Stimulated activated CD8-positive, alpha-beta memory T cell treated with anti-CD3 and anti-CD28 coated beads, Interleukin-4, amount 100 ng/mL, for 4 hours (primary cell): Measurements from ENCODE around the gene USP24.

ENCODE experiments used
- DNase-seq, 2 donors: peaks; one replicate each; pipeline ENCODE4 v3.0.0-alpha.2; 2020; ENCODE audit warnings: low read depth in 2 of 2, low spot score in 1 of 2

The USP24 gene

GRCh38 chr1:55071477-55071876 lies 143.7 kb downstream of the USP24 start:
- DNase-seq: no peak

- no peak for DNase-seq
These were observed 144.6 kb downstream of the USP24 start for GRCh38 chr1:55070293-55071164.

DNA sequence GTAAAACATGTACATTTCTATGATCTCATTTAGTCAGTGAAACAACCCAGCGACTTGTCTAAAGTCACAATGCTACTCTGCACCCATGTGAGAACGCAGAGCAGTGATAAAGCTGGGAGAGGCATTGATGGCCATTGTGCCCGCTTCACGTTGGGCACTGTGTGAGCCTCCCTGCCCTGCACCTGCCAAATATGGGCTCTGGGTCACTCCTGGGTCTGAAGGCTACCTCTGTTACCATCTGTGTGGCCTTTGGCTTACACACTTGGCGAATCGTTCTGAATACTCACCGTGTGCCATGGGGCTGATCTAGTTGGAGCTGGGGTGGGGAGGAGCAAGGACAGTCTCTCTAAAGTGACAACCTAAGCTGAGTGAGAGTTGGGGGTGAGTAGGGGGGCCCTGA lies 145.9 kb downstream of the USP24 start:
- DNase-seq: no peak

DNA sequence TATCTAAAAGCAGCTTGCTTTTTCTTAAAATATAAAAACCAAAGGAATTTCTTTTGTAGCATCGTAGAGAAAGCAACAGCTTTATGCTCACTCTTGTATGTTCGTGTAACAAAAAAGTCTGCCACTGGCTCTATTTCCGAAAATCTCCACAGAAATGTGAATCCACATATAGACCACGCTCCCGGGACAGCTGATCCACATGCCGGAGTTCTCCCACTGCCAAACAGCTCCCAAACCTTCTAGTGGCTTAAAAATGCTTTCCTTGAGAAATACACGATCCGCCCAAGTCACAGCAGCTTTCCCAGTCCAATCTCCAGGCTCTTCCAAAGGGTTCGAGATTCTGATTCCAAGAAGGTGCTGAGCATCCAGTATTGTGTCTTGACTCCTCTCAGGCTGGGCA lies 146.5 kb downstream of the USP24 start:
- no peak for DNase-seq

GRCh38 chr1:55067914-55068313 lies 147.2 kb downstream of the USP24 start:
- no peak for DNase-seq

DNA sequence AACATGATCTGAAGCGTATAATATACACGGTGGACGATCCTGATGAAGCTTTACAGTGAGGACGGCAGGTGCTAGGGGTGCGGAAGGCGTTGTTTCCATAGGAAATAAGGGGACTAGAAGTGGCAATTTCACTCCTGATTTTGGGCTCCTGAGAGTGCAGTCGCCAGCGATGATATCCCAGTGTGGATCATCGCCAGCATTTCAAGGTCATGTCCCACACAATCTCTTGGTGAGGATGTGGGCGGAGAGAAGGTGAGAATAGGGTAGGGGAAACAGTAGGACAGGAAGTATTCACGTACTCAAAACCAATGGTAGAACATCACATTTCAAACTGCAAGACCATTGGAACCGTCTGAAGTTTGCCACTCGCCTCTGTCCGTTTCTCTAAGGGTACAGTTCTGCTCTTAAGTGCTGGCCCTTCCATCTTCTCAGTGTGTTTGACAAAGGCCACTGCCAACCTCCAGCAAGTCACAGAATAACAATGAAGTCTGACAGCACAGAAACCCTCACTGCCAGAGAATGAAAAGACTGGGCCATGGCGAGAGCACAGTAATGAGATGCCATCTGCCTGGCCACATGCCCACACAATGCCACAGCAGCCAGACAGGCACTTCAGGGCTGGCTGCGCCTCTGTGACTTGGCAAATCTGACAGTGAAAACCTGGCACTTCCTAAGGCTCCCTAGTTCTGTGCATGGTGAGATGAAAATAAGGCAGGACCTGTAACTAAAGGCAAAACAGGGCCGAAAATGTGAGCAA lies 148.0 kb downstream of the USP24 start:
- no peak for DNase-seq

GRCh38 chr1:55065648-55066047 lies 149.5 kb downstream of the USP24 start:
- DNase-seq: no peak

DNA sequence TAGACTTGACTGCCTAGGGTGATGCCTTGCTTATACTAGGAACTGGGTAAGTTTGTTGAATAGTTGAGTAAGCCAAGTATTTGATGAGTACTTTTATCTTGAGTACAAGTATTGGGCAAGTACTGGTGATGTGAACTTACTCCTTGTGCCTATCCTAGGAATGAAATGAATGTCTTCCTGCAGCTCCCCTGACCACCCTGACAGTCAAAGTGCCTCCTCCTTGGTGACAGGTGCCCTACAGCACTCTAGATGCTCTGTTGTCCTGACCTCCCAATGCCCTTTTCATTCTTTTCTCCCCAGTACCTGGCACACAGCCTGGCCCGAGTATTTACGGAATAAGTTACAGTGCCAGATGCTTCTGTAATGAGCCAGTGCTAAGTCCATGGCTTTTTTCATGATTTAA lies 150.3 kb downstream of the USP24 start:
- DNase-seq: no peak

GRCh38 chr1:55064071-55064581 lies 151.0 kb downstream of the USP24 start:
- no peak for DNase-seq

GRCh38 chr1:55063577-55063942 lies 151.6 kb downstream of the USP24 start:
- DNase-seq: no peak

DNA sequence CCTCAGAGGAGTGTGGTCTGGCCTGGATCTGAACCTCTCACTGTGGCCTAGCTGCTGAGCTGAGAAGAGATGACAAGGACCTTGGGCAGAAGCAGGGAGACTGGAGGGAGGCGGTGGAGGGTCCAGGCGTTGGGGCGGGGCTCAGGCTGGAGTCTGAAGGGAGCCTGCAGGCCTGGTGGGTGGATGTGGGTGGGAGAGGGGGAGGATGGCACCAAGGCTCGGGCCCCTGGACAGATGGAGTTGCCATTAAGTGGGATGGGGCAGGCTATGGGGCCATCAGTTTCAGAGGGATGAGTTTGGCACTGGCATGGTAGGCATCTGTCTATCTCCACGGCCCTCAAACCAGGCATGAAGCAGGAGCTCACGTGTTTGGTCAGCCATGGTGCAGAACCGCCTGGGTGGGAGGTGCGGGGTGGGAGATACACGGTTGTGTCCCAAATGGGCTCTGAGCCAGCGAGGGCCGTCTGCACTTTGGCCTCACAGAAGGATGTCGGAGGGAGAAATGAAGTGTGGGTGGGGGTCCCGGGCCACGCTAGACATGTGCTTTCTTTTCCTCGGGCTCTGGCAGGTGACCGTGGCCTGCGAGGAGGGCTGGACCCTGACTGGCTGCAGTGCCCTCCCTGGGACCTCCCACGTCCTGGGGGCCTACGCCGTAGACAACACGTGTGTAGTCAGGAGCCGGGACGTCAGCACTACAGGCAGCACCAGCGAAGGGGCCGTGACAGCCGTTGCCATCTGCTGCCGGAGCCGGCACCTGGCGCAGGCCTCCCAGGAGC lies 152.2 kb downstream of the USP24 start:
- no peak for DNase-seq

DNA sequence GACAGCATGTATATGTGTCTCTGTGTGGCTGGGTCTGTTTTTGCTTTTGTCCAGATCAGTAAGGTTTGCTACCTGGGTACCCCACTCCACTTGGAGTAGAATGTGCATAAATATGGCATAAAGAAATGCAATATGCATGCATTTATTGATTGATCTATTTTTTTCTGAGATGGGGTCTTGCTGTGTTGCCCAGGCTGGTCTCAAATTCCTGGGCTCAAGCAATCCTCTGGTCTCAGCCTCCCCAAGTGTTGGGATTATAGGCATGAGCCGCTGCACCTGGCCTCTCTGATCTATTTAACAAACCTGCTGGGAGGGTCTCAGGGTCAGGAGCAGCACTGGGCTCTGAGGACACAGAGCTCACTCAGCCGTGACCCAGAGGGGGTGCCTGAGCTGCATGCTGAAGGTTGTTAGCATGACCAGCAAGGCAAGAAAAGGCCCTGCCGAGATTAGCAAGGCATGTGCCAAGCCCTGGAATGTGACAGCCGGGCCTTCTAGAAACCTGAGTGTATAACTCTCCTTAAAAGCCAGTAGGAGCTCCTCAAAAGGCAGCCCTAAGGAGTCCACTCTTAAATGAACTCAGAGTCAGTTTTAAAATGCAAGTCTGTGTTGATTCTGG lies 153.3 kb downstream of the USP24 start:
- DNase-seq: no peak

GRCh38 chr1:55061000-55061705 lies 154.0 kb downstream of the USP24 start:
- no peak for DNase-seq

- DNase-seq: no peak
These were observed 154.8 kb downstream of the USP24 start for GRCh38 chr1:55060133-55060999.

- no peak for DNase-seq
These were observed 155.6 kb downstream of the USP24 start for GRCh38 chr1:55059302-55060132.

- DNase-seq: no peak
These were observed 157.2 kb downstream of the USP24 start for GRCh38 chr1:55057956-55058298.

DNA sequence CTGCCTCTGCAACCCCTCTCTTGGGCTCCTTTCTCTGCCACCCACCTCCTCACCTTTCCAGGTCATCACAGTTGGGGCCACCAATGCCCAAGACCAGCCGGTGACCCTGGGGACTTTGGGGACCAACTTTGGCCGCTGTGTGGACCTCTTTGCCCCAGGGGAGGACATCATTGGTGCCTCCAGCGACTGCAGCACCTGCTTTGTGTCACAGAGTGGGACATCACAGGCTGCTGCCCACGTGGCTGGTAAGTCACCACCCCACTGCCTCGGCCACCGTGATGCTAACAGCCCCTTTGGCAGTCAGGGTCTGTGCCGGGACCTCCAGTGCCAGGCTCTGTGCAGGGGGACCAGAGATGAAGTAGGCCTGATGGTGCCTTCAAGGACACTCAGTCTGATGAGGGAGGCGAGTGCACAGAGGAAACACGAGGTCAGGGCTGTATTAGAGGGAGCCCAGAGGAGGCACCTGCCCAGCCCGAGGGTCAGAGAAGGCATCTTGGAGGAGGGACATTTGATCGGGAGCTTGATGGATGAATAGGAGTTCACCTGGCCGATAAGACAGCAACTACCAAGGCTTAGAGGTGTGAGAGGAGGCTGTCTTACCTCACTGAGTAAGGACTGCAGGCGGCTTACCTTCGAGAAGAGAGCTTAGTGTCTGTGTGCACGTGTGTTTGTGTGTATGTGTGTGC lies 157.8 kb downstream of the USP24 start:
- DNase-seq: no peak

- DNase-seq: no peak
These were observed 158.6 kb downstream of the USP24 start for GRCh38 chr1:55056632-55056992.
